HG03039 (cell line): ENCODE measurements around the gene JAM2.
"Not testable (repeated sequence)": the region's sequence is repeated elsewhere in the genome, so short reads cannot be mapped to it uniquely, and the experiment has no call there.

Source experiments
- ATAC-seq: cut with Tn5 transposase; IDR thresholded peaks from one replicate; pipeline ENCODE4 v1.9.1; 2021; ENCODE audit warnings: mild to moderate bottlenecking, moderate library complexity; ENCODE audit not compliant: unreplicated experiment

The JAM2 gene

GRCh38 chr21:25643486-25643885 is 4.4 kb downstream of the JAM2 start:
- no peak for ATAC-seq

GRCh38 chr21:25646474-25646873 is 7.4 kb downstream of the JAM2 start:
- no peak for ATAC-seq

GRCh38 chr21:25647647-25648046 is 8.6 kb downstream of the JAM2 start:
- ATAC-seq = no peak

GRCh38 chr21:25649146-25649545 is 10.1 kb downstream of the JAM2 start:
- no peak for ATAC-seq

GRCh38 chr21:25656412-25656811 is 17.4 kb downstream of the JAM2 start:
- ATAC-seq = no peak

GRCh38 chr21:25657140-25657539 is 18.1 kb downstream of the JAM2 start:
- ATAC-seq = no peak

GRCh38 chr21:25658427-25659035 is 19.5 kb downstream of the JAM2 start:
- ATAC-seq = no peak

GRCh38 chr21:25660233-25660632 is 21.2 kb downstream of the JAM2 start:
- no peak for ATAC-seq

- no peak for ATAC-seq
These were observed 25.5 kb downstream of the JAM2 start for GRCh38 chr21:25664491-25664931.

GRCh38 chr21:25670726-25671125 is 31.7 kb downstream of the JAM2 start:
- no peak for ATAC-seq

- no peak for ATAC-seq
These were observed 37.4 kb downstream of the JAM2 start for GRCh38 chr21:25676451-25676850.

- no peak for ATAC-seq
These were observed 43.3 kb downstream of the JAM2 start for GRCh38 chr21:25682382-25682781.

GRCh38 chr21:25687787-25688186 is 48.7 kb downstream of the JAM2 start:
- ATAC-seq = no peak

GRCh38 chr21:25688275-25689155 is 49.5 kb downstream of the JAM2 start:
- no peak for ATAC-seq

- ATAC-seq = no peak
These were observed 50.2 kb downstream of the JAM2 start for GRCh38 chr21:25689226-25689625.

- no peak for ATAC-seq
These were observed 52.9 kb downstream of the JAM2 start for GRCh38 chr21:25691976-25692375.

- not testable (repeated sequence) for ATAC-seq
These were observed 56.4 kb downstream of the JAM2 start for GRCh38 chr21:25695461-25695860.

GRCh38 chr21:25700741-25701140 is 61.7 kb downstream of the JAM2 start:
- no peak for ATAC-seq

GRCh38 chr21:25701529-25701928 is 62.5 kb downstream of the JAM2 start:
- no peak for ATAC-seq

- ATAC-seq = no peak
These were observed 69.5 kb downstream of the JAM2 start for GRCh38 chr21:25708467-25709065.

- ATAC-seq = no peak
These were observed 70.7 kb downstream of the JAM2 start for GRCh38 chr21:25709684-25710265.

- ATAC-seq = no peak
These were observed 71.5 kb downstream of the JAM2 start for GRCh38 chr21:25710550-25710949.
